GM12891 (cell line): ENCODE data around the gene KCNJ10.

Experiments used
- DNase-seq: peaks from one replicate; pipeline ENCODE4 v3.0.0; 2011; ENCODE audit warnings: low spot score; ENCODE audit not compliant: insufficient read length
- FAIRE-seq: peaks from 2 replicates; lab custom pipeline; 2011; peaks lifted over from hg19 to GRCh38; lab: Jason Lieb, UNC
- PAX5 ChIP-seq: IDR thresholded peaks from 2 replicates; pipeline ENCODE4 v1.6.1; 2011; ENCODE audit warnings: low read length, moderate library complexity, mild to moderate bottlenecking; ENCODE audit not compliant: insufficient read depth, severe bottlenecking
- POLR2A ChIP-seq: IDR thresholded peaks from 2 replicates; pipeline ENCODE4 v1.6.1; 2011; ENCODE audit warnings: low read depth, low read length, control low read depth
- POLR2AphosphoS5 ChIP-seq: IDR thresholded peaks from 2 replicates; pipeline ENCODE4 v1.6.1; 2011; ENCODE audit warnings: low read depth, low read length, control low read depth
- POU2F2 ChIP-seq: IDR thresholded peaks from 2 replicates; pipeline ENCODE4 v1.6.1; 2011; ENCODE audit warnings: low read depth, mild to moderate bottlenecking, control low read depth, low read length, moderate library complexity
- SPI1 ChIP-seq: IDR thresholded peaks from 2 replicates; pipeline ENCODE4 v1.6.1; 2011; ENCODE audit warnings: low read depth, low read length, control low read depth
- TAF1 ChIP-seq: IDR thresholded peaks from 2 replicates; pipeline ENCODE4 v1.6.1; 2011; ENCODE audit warnings: low read depth, low read length, control low read depth

KCNJ10 gene

GRCh38 chr1:160066829-160067745, 2.9 kb downstream of the KCNJ10 start:
- DNase-seq (no peak), FAIRE-seq (no peak)
- TF ChIP-seq POLR2A: no peak
- no peak for TF ChIP-seq POU2F2
- TF ChIP-seq PAX5: no peak
- TF ChIP-seq SPI1: no peak
- TF ChIP-seq POLR2AphosphoS5: no peak
- no peak for TF ChIP-seq TAF1

- no peak for FAIRE-seq
- no peak for TF ChIP-seq POLR2AphosphoS5
- no peak for TF ChIP-seq TAF1
- no peak for TF ChIP-seq POU2F2
- no peak for TF ChIP-seq SPI1
- no peak for TF ChIP-seq PAX5
- TF ChIP-seq POLR2A: no peak
- no peak for DNase-seq
Measured at GRCh38 chr1:160064746-160065145, 5.2 kb downstream of the KCNJ10 start.

GRCh38 chr1:160064164-160064563, 5.8 kb downstream of the KCNJ10 start:
- DNase-seq (no peak), FAIRE-seq (no peak)
- TF ChIP-seq POLR2AphosphoS5 (no peak), TAF1 (no peak), POU2F2 (no peak), POLR2A (no peak), SPI1 (no peak), PAX5 (no peak)

- no peak for TF ChIP-seq TAF1
- no peak for TF ChIP-seq POLR2AphosphoS5
- TF ChIP-seq PAX5: no peak
- no peak for TF ChIP-seq POU2F2
- no peak for TF ChIP-seq SPI1
- no peak for TF ChIP-seq POLR2A
- DNase-seq: no peak
- FAIRE-seq: no peak
Measured at GRCh38 chr1:160063176-160063575, 6.8 kb downstream of the KCNJ10 start.

- no peak for FAIRE-seq
- TF ChIP-seq PAX5 (no peak), POLR2A (no peak), TAF1 (no peak)
- DNase-seq: no peak
Measured at GRCh38 chr1:160062230-160062532, 7.8 kb downstream of the KCNJ10 start.

- FAIRE-seq (no peak), DNase-seq (no peak)
- TF ChIP-seq TAF1 (no peak), PAX5 (no peak), SPI1 (no peak), POLR2A (no peak), POLR2AphosphoS5 (no peak), POU2F2 (no peak)
Measured at GRCh38 chr1:160061369-160062229, 8.4 kb downstream of the KCNJ10 start.

- TF ChIP-seq POLR2A (no peak), TAF1 (no peak), POLR2AphosphoS5 (no peak), SPI1 (no peak), PAX5 (no peak), POU2F2 (no peak)
- DNase-seq: no peak
- no peak for FAIRE-seq
Measured at GRCh38 chr1:160058087-160058486, 11.9 kb downstream of the KCNJ10 start.

GRCh38 chr1:160056648-160057169, 13.3 kb downstream of the KCNJ10 start:
- DNase-seq: no peak
- no peak for FAIRE-seq
- no peak for TF ChIP-seq TAF1

- TF ChIP-seq TAF1 (no peak), PAX5 (no peak), SPI1 (no peak), POU2F2 (no peak), POLR2A (no peak), POLR2AphosphoS5 (no peak)
- DNase-seq (no peak), FAIRE-seq (no peak)
Measured at GRCh38 chr1:160053548-160054365, 16.2 kb downstream of the KCNJ10 start.
